Tibial nerve (tissue), 4 donors: ENCODE measurements around the gene OPCML.

Experiments used
- EP300 ChIP-seq, 2 donors: sonication (generic); formaldehyde crosslinking; IDR thresholded peaks; one replicate each; pipeline ENCODE4 v1.6.1; 2017; ENCODE audit warnings: antibody characterized with exemption in 2 of 2, mild to moderate bottlenecking in 1 of 2
- POLR2A ChIP-seq, 2 donors: fragments of 450-650 bp; IDR thresholded peaks; one replicate each; pipeline ENCODE4 v1.6.1; 2017; ENCODE audit warnings: antibody characterized with exemption in 2 of 2, mild to moderate bottlenecking in 2 of 2, moderate library complexity in 2 of 2
- TF ChIP-seq, protein P1 (sequence below), 5 experiments: fragments of 200-600 bp in 3 of 5; fragments of 450-650 bp in 2 of 5; sonication (generic) in 3 of 5; IDR thresholded peaks; one replicate each; pipeline ENCODE4 v1.5.1; 2016 to 2019; ENCODE audit warnings: antibody characterized with exemption in 5 of 5, mild to moderate bottlenecking in 3 of 5, moderate library complexity in 2 of 5

DNA sequence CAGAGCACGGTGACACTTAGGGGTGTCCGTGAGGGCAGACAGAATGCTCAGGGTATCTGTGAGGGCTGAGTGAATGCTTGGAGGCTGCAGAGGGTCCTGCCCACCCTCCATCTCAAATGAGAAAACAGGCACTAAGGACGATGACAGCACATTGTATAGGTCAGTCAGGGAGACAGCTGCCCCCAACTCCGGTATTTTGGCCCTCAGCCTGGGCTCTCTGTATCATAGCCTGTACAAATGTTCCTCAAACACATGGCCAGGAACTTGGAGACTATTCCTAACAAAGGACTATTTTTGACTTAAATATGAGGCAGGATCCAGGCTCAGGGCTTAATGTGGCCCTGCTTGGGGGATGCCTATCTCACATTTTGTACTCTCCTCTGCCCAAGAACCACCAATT lies 145.4 kb downstream of the OPCML start:
- TF ChIP-seq, protein P1, sequence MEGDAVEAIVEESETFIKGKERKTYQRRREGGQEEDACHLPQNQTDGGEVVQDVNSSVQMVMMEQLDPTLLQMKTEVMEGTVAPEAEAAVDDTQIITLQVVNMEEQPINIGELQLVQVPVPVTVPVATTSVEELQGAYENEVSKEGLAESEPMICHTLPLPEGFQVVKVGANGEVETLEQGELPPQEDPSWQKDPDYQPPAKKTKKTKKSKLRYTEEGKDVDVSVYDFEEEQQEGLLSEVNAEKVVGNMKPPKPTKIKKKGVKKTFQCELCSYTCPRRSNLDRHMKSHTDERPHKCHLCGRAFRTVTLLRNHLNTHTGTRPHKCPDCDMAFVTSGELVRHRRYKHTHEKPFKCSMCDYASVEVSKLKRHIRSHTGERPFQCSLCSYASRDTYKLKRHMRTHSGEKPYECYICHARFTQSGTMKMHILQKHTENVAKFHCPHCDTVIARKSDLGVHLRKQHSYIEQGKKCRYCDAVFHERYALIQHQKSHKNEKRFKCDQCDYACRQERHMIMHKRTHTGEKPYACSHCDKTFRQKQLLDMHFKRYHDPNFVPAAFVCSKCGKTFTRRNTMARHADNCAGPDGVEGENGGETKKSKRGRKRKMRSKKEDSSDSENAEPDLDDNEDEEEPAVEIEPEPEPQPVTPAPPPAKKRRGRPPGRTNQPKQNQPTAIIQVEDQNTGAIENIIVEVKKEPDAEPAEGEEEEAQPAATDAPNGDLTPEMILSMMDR (IDR thresholded peaks at IDR 0.05) = no peak
- TF ChIP-seq POLR2A (IDR thresholded peaks at IDR 0.05) (no peak), EP300 (IDR thresholded peaks at IDR 0.05) (no peak)
